HG02981 (cell line): ENCODE measurements around the gene LTBP1.
"Not testable (repeated sequence)": the region's sequence is repeated elsewhere in the genome, so short reads cannot be mapped to it uniquely, and the experiment has no call there.

ENCODE experiments used
- ATAC-seq: cut with Tn5 transposase; IDR thresholded peaks from one replicate; pipeline ENCODE4 v1.9.1; 2021; ENCODE audit warnings: mild to moderate bottlenecking, moderate library complexity; ENCODE audit not compliant: unreplicated experiment

The LTBP1 gene

DNA sequence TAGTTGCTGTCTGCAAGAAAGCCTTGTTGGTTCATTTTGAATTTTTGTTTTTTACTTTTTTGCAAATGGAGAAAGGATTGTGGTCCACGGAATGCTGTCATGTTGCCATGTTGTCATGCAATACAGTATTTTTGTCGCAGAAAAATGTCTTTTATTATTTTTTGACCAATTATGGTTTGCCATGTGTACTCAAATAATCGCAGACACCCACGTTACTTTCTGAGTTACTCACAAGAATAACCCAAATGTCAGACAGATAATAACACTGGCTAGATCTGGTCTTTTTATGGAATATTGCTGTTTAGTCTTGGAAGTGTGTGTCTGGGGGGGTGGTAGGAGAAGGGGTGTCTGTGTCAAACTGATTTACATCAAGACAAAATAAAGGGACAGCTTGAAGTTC is 188.9 kb downstream of the LTBP1 start:
- no peak for ATAC-seq

DNA sequence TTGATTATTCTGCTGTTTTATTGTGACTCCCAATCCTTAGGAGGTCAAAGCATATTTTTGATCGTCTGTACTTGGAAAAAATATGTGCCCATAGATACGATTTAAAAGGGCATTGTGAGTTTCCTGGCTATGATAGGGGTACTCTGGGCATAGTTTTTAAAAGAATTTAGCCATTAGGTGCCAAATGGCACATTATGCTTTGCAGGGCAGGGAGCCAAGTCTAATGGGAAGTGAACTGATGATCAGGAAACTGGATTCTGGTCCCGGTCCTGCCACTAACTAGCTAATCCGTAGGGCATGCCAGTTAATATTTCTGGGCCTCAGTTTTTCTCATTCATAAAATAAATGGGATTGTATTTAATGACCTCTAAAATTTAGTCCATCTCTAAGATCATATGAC is 189.3 kb downstream of the LTBP1 start:
- no peak for ATAC-seq

DNA sequence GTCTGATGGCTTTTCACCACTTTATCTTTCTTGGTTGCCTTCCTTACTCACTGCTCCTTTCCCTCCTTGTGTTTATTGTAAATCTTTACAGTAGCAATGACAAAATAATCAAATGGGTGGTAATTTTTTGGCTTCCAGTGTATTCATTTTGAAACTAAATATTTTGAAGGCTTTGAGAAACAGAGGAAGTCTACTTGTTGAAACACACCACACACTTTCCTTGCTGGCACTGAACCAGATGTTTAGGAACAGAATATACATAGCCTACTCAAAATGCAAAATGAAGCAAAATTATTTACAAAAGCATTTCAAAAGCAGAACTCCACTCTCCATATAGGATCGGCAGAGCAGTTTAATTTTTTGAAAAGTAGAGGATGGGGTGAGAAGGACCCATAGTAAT is 189.8 kb downstream of the LTBP1 start:
- ATAC-seq = no peak

DNA sequence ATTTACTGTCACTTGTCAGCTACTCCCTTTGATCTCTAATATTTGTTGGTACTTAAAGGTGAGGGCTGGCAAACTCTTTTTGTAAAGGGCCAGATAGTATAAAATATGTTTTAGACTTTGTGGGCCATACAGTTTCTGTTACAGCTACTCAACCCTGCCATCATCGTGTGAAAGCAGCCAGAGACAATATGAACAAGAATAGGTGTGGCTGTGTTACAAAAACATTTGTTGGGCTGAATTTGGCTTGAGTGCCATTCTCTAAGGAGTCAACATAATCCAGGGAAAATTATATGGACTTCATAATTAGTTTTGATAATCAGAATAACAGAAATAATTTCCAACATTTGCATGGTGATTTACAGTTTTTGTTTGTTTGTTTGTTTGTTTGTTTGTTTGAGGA is 190.6 kb downstream of the LTBP1 start:
- ATAC-seq = no peak

DNA sequence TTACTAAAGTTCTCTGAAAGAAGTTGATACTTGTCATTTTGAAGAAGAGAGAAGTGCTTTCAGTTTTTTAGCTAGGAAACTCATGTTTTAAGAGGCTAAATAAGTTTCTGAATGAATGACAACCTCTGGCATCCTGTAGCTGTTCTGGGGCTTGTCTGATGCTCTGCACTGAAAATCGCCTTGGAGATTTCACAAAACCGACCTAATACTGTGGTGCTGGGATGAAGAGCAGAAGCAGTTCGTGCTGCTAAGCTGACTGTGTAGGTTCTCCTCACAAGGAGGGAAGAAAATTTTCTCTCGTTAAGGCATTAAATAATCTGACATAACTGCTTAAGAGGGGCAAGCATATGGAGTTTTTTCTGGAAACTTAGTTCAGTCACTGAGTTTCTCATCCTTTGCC is 193.2 kb downstream of the LTBP1 start:
- no peak for ATAC-seq

DNA sequence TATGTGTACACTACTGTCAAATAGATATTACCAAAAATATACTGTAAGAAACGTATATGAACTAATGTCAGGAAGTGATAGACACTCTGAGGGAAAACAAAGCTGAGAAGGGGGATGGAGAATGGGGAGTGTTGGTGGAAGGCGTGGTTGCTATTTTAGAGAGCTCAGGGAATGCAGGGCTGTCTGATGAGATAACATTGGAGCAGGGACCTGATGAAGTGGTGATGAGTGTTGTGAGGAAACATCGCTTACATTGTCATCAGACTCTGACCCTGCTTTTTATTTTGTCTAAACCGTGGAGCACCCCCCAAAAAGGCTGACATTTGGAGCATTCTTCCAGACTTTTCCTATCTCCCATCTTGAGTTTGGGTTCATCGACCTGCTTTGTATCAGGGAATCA is 194.7 kb downstream of the LTBP1 start:
- ATAC-seq = no peak

DNA sequence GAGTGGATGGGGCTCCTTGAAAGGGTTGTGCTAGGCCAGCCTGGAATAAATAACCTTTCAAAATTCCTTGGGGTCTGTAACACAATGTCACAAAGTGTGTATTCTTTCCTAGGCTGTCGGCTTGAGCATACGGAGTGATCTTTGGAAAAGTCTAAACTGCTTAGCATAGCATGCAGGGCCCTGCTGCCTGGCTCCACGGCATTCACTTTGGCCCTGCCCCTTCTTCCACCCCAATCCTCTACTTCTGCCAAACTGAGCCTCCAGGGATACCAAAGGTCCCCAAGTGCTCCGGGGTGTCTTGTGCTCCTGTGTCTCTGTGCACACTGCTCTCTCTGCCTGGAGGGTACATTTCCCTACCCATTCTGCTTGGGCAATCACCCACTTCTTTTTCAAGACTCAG is 196.1 kb downstream of the LTBP1 start:
- ATAC-seq = no peak

DNA sequence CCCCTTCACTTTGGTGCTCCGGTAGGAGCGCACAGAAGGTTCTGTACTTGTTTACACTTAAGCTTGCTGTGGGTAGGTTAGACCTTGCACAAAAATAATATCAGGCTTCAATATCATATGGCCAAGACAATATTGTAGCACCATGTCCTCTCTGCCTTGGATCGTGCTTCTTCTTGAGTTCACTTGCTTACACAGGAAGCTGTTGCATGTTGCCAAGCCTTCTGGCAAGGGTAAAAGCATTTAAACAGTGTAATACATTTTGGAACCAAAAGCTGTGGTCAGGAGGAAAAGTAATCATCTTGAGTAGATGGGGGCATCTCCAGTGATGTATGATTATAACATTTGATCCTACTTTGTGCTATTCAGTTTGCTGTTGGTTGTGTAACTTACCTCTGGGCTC is 197.5 kb downstream of the LTBP1 start:
- no peak for ATAC-seq

DNA sequence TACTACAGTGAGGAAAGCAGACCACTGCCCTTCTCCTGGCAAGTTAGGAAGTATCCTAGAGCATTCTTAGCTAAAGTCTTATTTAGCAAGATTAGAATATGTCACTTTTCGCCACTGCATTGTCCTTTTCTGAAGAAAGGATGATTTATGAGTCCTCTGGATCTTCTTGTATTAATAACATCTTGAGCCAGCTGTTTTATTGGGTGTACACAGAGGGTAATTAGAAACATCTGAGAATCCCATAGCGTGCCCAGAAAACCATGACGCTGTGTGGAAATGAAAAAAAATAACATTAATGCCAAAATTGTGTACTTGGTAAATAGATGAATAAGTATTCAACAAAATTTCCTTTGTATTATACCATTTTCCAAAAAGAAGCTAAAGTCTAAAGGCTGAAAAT is 198.7 kb downstream of the LTBP1 start:
- ATAC-seq = no peak

DNA sequence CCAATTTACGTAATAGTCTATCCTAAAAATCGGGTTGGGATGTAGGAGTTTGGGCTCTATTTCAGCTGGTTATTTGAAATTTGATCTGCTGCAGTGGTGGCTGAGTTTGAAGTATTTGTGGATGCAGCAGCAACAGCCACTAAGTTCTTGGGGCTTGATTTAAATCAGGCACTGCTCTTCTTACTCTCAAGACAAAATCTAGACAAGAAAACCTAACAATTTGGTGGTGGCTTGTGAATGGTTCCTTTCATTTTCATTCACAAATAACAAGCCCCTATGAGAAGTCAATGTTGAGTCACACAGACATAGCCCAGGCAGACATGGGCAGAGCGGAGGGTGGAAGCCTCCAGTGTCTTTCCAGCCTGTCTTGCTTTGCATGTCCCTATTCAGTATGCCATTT is 199.3 kb downstream of the LTBP1 start:
- ATAC-seq = no peak

DNA sequence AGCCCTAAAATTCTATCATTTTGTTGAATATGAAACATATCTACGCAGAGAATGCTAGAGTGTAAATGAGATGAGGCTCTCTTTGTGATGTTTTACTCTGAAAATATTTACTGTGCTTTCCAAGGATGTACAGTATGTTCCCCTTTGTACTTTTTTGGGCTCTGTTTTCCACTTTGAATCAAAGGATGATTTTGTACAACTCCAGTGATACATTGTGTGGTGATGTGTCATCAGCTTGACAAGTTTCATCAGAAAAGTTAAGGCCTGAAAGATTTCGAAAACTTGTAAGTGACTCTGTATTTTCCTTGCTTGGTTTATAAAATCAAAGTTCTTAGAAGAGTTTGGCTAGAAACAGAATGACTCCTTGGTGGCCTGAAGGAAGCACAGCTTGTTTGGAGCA is 206.3 kb downstream of the LTBP1 start:
- ATAC-seq = no peak

DNA sequence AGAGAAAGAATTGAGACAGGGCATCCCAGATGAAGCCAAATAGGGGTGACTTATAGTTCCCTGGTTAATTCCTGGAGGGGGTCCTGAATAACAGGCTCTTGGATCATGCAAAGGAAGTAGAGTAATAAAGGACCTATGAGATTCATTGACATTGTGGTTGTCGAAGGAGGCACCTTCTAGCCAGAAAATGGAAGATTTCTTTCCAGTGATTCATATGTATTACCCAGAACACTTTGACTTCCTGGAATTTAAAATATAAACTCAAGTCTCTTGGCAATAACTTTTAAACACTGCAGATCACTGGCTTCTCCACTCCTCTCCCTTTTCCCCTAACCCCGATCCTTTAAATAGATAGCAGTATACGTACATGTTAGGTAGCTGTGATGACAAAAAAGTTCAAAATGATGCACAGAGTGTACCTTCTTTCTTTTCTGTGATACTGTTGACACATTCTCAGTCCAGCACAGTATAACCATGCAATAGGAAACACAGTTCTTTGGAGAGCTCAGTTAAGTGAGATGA is 211.8 kb downstream of the LTBP1 start:
- no peak for ATAC-seq

DNA sequence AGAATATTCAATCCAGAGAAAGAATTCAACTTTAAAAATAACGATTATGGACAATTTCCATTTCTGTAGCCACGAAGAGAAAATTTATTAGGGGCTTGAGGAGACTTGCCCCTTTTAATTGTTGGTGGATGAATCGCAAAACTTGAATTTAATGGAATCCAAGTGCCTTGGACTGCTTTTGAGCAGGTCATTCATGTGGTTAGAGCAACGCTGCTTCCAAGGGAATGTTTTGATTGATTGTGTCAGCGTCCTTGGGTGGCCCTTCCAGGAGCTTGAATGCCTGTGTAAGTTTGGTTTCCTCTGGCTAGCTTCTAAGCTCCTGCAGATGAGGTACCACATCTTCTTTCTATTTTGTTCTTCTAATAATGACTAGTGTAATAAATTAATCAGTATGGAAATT is 213.4 kb downstream of the LTBP1 start:
- no peak for ATAC-seq

DNA sequence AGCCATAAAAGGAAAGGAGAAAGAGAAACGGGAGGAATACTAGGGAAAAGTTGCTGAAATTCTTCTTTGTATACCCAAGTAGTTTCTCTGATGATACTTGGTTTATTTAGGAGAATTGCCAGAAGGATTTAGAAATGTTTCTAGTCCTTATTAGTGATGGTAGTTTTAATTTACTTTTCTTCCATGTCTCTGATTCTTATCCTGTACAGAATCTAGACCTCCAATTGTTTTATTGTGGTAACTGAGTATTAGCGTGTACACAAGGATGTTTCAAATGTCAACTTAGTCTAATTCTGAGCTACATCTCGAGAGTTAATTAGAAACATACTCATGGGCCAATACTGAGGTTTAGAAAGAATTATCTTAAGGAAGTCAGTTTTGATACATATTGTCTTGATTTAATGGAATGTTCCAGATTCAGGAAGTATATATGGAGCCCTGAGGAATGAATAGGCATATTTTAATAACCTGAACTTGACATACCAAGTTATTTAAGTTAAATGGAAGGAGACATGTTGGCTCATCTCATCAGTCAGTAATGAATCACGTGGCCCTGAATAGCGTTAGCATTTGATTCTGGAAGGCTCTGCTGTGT is 219.6 kb downstream of the LTBP1 start:
- no peak for ATAC-seq

DNA sequence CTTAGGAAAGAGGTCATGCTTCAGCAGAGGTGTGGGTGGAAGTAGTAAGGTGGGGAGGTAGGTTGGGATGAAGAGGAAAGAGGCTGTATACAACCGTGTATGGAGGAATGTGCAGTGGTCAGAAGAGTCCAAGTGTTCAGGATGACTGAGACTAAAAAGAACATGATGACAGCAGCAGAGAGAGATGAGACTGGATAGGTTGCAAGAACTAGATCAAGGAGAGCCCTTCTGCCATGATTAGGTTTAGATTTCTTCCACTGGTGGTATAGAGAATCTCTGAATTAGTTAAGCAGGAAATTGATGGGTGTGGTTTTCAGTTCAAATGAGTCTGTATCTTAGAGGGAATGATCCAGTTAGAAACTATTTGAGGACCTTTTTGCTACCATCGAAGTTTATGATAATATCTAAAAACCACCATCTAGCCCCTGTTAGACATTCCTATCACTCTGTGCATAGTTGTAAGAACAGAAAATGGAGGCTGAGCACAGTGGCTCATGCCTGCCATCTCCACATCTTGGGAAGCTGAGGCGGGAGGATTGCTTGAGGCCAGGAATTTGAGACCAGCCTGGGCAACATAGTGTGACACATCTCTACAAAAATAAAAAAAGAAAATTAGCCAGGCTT is 221.0 kb downstream of the LTBP1 start:
- ATAC-seq = no peak

DNA sequence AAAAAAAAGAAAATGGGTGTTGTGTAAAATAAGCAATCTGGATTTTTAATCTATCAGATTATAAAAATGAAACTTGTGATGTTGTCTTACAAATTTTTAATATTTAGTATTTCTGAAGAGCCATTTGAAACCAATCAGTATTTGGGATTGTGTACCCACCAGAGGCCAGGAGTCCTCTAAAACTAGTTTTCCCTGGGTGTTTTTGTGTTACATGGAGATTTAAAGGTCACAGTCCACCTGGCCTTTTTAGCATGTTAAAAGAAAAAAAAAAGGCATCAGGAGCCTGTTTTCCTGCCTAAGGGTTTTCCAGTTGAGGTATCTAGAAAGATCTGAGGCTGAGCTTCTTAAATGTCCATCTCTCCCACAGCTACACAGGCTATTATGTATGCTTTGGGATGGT is 221.7 kb downstream of the LTBP1 start:
- no peak for ATAC-seq

DNA sequence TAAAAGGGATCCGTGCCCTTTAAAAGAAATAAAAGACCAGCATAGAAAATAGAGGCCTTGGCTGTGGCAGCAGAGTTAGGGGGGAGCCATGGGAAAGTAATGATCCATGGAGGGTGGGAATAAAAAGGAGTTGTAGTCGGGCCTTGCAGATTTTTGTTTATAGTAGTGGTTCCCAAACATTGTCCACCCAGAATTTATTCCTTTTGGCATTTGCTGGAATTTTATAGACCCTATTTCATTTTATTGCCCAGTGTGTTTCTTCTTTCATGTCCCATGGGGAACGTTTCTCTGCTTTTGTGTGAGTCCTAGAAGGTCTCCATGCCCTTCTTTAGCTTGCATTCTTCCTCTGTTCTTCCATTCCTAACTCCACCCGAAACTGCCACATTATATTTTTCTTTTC is 222.2 kb downstream of the LTBP1 start:
- no peak for ATAC-seq

DNA sequence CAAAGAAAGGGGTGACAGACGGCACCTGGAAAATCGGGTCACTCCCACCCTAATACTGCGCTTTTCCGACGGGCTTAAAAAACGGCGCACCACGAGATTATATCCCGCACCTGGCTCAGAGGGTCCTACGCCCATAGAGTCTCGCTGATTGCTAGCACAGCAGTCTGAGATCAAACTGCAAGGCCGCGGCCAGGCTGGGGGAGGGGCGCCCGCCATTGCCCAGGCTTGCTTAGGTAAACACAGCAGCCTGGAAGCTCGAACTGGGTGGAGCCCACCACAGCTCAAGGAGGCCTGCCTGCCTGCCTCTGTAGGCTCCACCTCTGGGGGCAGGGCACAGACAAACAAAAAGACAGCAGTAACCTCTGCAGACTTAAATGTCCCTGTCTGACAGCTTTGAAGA is 223.5 kb downstream of the LTBP1 start:
- not testable (repeated sequence) for ATAC-seq

DNA sequence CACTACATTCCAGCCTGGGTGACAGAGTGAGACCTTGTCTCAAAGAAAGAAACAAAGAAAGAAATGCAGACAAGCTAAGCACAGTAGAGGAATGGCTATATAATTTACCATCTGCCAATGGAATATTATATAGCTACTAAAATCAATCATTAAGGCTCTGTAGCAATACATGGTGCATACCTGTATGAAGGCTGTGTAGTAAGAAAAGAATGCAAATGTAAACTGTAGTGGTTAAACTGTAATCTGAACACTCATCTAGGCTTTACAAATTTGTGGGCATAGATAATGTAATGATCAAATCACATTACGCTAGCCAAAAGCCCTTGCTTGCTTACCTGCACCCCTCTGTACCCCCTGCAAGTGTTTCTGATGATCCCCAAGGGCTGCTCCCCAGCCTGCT is 230.9 kb downstream of the LTBP1 start:
- ATAC-seq = no peak

DNA sequence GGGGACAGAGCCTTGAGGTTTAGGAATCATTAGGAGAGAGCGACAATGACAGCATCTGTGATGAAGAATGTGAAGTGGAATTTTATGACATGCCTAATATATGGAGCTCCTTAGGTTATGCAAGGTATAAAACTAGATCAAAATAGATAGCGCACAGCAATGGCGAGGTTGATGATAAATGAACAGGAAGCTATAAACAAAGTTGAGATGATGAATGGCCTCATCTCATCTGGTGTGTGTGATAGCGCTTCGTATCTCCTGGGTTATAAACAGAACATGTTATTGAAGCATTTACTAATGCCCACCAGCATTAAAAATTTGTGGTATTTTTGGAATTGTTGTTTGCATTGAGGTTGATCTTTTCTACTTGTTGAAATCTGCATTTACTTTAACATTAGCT is 231.5 kb downstream of the LTBP1 start:
- no peak for ATAC-seq

DNA sequence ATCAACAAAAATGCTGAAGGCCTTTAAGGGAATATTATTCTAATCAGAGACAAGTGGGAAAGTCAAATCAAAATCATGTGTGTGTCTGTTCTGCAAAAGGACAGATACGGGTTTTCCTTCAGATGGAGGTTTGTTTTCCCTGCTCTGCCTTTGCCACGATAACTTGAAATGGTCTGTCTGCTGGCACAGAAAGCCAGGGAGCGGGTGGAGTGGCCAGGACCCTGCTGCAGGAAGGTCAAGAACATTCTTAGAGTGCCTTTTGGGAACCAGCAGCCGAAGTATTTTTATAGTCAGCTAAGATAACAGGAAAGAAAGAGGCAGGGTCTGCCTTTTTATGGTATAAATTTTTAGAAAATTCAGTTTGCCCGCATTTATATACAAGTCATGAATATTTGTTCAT is 234.2 kb downstream of the LTBP1 start:
- no peak for ATAC-seq

DNA sequence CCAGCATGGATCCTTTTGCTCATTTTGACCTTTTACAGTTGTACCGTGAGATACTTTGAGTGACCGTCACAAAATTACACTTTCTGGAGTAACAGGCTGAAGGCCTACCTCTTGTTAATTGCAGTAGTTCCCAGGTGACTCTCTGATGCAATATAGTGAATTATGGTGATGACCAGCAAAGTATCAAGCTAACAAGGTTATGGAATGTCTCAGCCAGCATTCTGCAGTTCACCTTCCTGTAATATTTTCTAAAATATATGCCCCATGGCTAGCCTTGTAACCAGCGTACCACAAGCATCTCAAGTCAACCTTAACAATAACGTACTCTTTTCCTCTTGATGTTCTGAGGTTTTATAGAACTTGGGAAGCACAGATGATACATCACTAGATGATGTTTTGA is 234.7 kb downstream of the LTBP1 start:
- no peak for ATAC-seq

DNA sequence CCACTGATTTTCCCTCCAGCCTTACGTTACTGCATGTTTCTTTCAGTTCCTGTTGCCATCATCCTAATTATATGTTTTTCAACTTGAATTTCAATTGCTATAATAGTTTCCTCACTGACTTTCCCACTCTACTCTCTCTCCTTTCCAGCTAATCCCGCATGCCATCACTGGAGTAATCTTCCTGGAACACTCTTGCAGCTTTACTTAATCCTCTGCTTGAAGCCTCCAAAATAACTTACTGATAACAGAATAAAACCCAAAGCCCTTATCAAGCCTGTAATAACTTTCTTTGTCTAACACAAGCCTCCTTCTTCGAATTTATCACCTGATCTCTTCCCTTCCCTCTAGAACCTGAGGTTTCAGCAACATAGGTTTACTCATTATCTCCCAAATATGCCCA is 237.3 kb downstream of the LTBP1 start:
- no peak for ATAC-seq
